Upper lobe of left lung (tissue), 6 donors: Measurements from ENCODE around the gene GALK2. TPM values are rescaled to one million over a fixed set of nuclear protein-coding genes. Genes with fewer than 3 reads are reported as not detected.

Experiments used
- ATAC-seq, 2 donors: fragments of 200-7000 bp; cut with Tn5 transposase; one replicate each; pipeline ENCODE4 v1.9.1; 2022; ENCODE audit warnings: mild to moderate bottlenecking in 2 of 2, moderate library complexity in 2 of 2; ENCODE audit not compliant: low FRiP score in 2 of 2
- DNase-seq, 2 donors: peaks; one replicate each; pipeline ENCODE4 v3.0.0-alpha.2; 2019 to 2020
- H3K27ac ChIP-seq, 4 donors: fragments of 200-600 bp; sonication (generic); one replicate each; pipeline ENCODE4 v1.5.1; 2016 to 2019
- H3K27me3 ChIP-seq, 4 donors: fragments of 200-600 bp; sonication (generic); one replicate each; pipeline ENCODE4 v1.5.1; 2017 to 2019
- H3K36me3 ChIP-seq, 4 donors: fragments of 200-600 bp; sonication (generic); one replicate each; pipeline ENCODE4 v1.5.1; 2016 to 2019
- H3K4me1 ChIP-seq, 4 donors: fragments of 200-600 bp; sonication (generic); one replicate each; pipeline ENCODE4 v1.5.1; 2018 to 2019
- H3K4me3 ChIP-seq, 4 donors: fragments of 200-600 bp; sonication (generic); one replicate each; pipeline ENCODE4 v1.5.1; 2017 to 2019; ENCODE audit warnings: mild to moderate bottlenecking in 2 of 4, moderate library complexity in 1 of 4
- H3K9me3 ChIP-seq, 4 donors: fragments of 200-600 bp; sonication (generic); one replicate each; pipeline ENCODE4 v1.5.1; 2018 to 2019
- CTCF ChIP-seq, 6 experiments: fragments of 450-650 bp in 4 of 6; fragments of 200-600 bp in 2 of 6; sonication (generic) in 2 of 6; IDR thresholded peaks; one replicate each; pipeline ENCODE4 v1.5.1; 2016 to 2019; ENCODE audit warnings: antibody characterized with exemption in 6 of 6
- EP300 ChIP-seq, 4 donors: sonication (generic); formaldehyde crosslinking; IDR thresholded peaks; one replicate each; pipeline ENCODE4 v1.5.1; 2017; ENCODE audit warnings: antibody characterized with exemption in 4 of 4, control low read depth in 2 of 4
- POLR2A ChIP-seq, 4 donors: fragments of 450-650 bp; IDR thresholded peaks; one replicate each; pipeline ENCODE4 v1.5.1; 2016 to 2017; ENCODE audit warnings: antibody characterized with exemption in 4 of 4, mild to moderate bottlenecking in 2 of 4
- POLR2AphosphoS5 ChIP-seq, 2 donors: sonication (generic); formaldehyde crosslinking; IDR thresholded peaks; one replicate each; pipeline ENCODE4 v1.5.1; 2017; ENCODE audit warnings: antibody characterized with exemption in 2 of 2
- WGBS, 2 donors: methylation state at CpG; one replicate each; pipeline ENCODE4 v1.1.5; 2017 to 2018; 5-methylcytosine and 5-hydroxymethylcytosine counted together
- small RNA-seq, 4 donors: library from RNA; depleted of rRNA; stranded (forward); fragments of <200 nt; gene quantifications; one replicate each; pipeline ENCODE3, GENCODE V24; 2016
- total RNA-seq, 6 donors: library from RNA; depleted of rRNA in 4 of 6; stranded (reverse); fragments of >200 nt in 4 of 6; gene quantifications; one replicate each; pipeline versions ENCODE4 v1.1.0 to v1.2.1, GENCODE V29; 2016 to 2021
- donor health status: DM: no; HTN: no; CAD: no; lungs with moderate emphysema.
- donor health status: DM: no; HTN: yes; CAD: no; lungs with severe emphysema.

The GALK2 gene
- total RNA-seq, 6 donors from 2014 or later: 14.2 to 63.9 (median 40.7) TPM

- no peaks in the 10 kb centered on the region for H3K36me3 ChIP-seq
- no peaks in the 10 kb centered on the region for H3K4me1 ChIP-seq
- TF ChIP-seq POLR2A (IDR thresholded peaks at IDR 0.05) (no peak), CTCF (IDR thresholded peaks at IDR 0.05) (no peak), EP300 (IDR thresholded peaks at IDR 0.05) (no peak), POLR2AphosphoS5 (IDR thresholded peaks at IDR 0.05) (no peak)
- H3K9me3 ChIP-seq: no peaks in the 10 kb centered on the region
- no peak overlapping the region for H3K4me3 ChIP-seq
- DNase-seq (no peak), ATAC-seq (no peak)
- WGBS, 2 donors: 80 to 83% methylated on average over 5 of the region's 5 CpGs
- H3K27me3 ChIP-seq: no peaks in the 10 kb centered on the region
- no peak overlapping the region for H3K27ac ChIP-seq
Measured at GRCh38 chr15:49380912-49381311, 210.9 kb downstream of the GALK2 start.

Small RNAs within 50 kb of the gene (small RNA-seq; reads per million reads assigned to genes)
- gene MIR4716 (0 reads per million in 4 donors), gene RF00019 (0 reads per million in 4 donors), gene RN7SL307P (0 reads per million in 4 donors)

Other genes with a start within 250 kb of the GALK2 start
- under 1 TPM in 4 of 6 donors, not detected in 2; under 0.01 to 0.59 (median 0.20) TPM for gene SHC4, start 206.3 kb upstream of the GALK2 start, total RNA-seq
- gene SECISBP2L, start 123.8 kb upstream of the GALK2 start, total RNA-seq: 100 to 1,000 TPM in 4 of 6 donors, 10 to 100 TPM in 2; 71.4 to 286 (median 155) TPM
- 10 to 100 TPM; 16.8 to 65.0 (median 43.0) TPM for gene COPS2, start 14.6 kb upstream of the GALK2 start, total RNA-seq